K562 (cell line): ENCODE measurements around the gene BCHE. TPM values are rescaled to one million over a fixed set of nuclear protein-coding genes. Genes with fewer than 3 reads are reported as not detected.

Experiments used
- ATAC-seq: fragments of 200-7000 bp; cut with Tn5 transposase; 3 replicates; pipeline ENCODE4 v1.9.1; 2020; ENCODE audit warnings: moderate library complexity
- BruUV-seq: library from RNA; stranded (reverse); fragments of 400-500 nt; replicated peaks from 2 replicates; lab custom pipeline; 2021; lab: Mats Ljungman, UMichigan
- CTCF ChIA-PET: fragments of 300-600 bp; formaldehyde crosslinking; extraction: SDS; loops from one replicate; lab custom pipeline; 2021; ENCODE audit warnings: low intra/inter-chr PET ratio; lab: Yijun Ruan, JAX
- POLR2A ChIA-PET: fragments of 300-600, 350-650 bp; sonication (Branson Sonifier 250); formaldehyde crosslinking; extraction: SDS; loops from one replicate; lab custom pipeline; 2021; ENCODE audit warnings: antibody characterized with exemption, inconsistent platforms; lab: Yijun Ruan, JAX
- DNase-seq, 4 experiments: peaks; one replicate each; pipeline versions ENCODE4 v3.0.0 to v3.0.0-alpha.2; 2011 to 2018; ENCODE audit warnings: low spot score in 3 of 4, mixed read lengths in 3 of 4; ENCODE audit errors: extremely low read depth in 1 of 4
- FAIRE-seq: peaks from 2 replicates; lab custom pipeline; 2011; peaks lifted over from hg19 to GRCh38; lab: Jason Lieb, UNC
- H2AFZ ChIP-seq: 2 replicates; pipeline ENCODE4 v1.6.0; 2011; ENCODE audit warnings: low read depth, low read length, control low read depth, inconsistent platforms
- H3K27ac ChIP-seq: fragments of 200-600 bp; 3 replicates; pipeline ENCODE4 v1.8.0; 2011; ENCODE audit warnings: low read depth, mild to moderate bottlenecking, control low read depth, inconsistent platforms, low read length, moderate library complexity, mixed read lengths; ENCODE audit errors: extremely low read depth
- H3K27me3 ChIP-seq, 2 experiments: fragments of 300-600 bp in 1 of 2; 2 replicates in 1 of 2; 3 replicates in 1 of 2; pipeline versions ENCODE4 v1.6.0 to v1.8.0; 2011; ENCODE audit warnings: inconsistent platforms in 2 of 2, low read length in 2 of 2, mild to moderate bottlenecking in 1 of 2, mixed read lengths in 1 of 2, moderate library complexity in 1 of 2; ENCODE audit not compliant: control insufficient read depth in 2 of 2, insufficient read depth in 2 of 2
- H3K36me3 ChIP-seq: fragments of 300-600 bp; 3 replicates; pipeline ENCODE4 v1.8.0; 2011; ENCODE audit warnings: mild to moderate bottlenecking, low read length, inconsistent platforms; ENCODE audit not compliant: control insufficient read depth, insufficient read depth
- H3K4me1 ChIP-seq, 2 experiments: fragments of 200-600 bp in 1 of 2; replicated peaks in 1 of 2; 2 replicates in 1 of 2; 3 replicates in 1 of 2; pipeline versions ENCODE4 v1.5.1 to v1.8.0; 2011; ENCODE audit warnings: inconsistent platforms in 2 of 2, low read length in 2 of 2, mild to moderate bottlenecking in 1 of 2, mixed read lengths in 1 of 2, moderate library complexity in 1 of 2; ENCODE audit not compliant: control insufficient read depth in 2 of 2, insufficient read depth in 2 of 2
- H3K4me2 ChIP-seq: 2 replicates; pipeline ENCODE4 v1.6.1; 2011; ENCODE audit warnings: low read length, control low read depth, inconsistent platforms, mixed read lengths; ENCODE audit not compliant: insufficient read depth
- H3K4me3 ChIP-seq: fragments of 200-600 bp; sonication (generic), shearing (Covaris generic); 2 replicates; pipeline ENCODE4 v1.5.1; 2016; ENCODE audit warnings: control low read depth, inconsistent platforms
- H3K79me2 ChIP-seq: fragments of 200-600 bp; 3 replicates; pipeline ENCODE4 v1.8.0; 2011; ENCODE audit warnings: low read length, inconsistent platforms; ENCODE audit not compliant: control insufficient read depth, insufficient read depth
- H3K9ac ChIP-seq, 2 experiments: 2 replicates each; pipeline versions ENCODE4 v1.6.0 to v1.6.1; 2011; ENCODE audit warnings: low read depth in 2 of 2, low read length in 2 of 2, control low read depth in 1 of 2, inconsistent platforms in 1 of 2, mild to moderate bottlenecking in 1 of 2, mixed read lengths in 1 of 2; ENCODE audit not compliant: insufficient read depth in 1 of 2
- H3K9me1 ChIP-seq: one replicate; pipeline ENCODE4 v1.6.0; 2011; ENCODE audit warnings: inconsistent platforms, mild to moderate bottlenecking, low read length, moderate library complexity; ENCODE audit not compliant: control insufficient read depth, insufficient read depth
- H3K9me3 ChIP-seq: replicated peaks from 2 replicates; pipeline ENCODE4 v1.5.1; 2011; ENCODE audit warnings: low read depth, low read length, inconsistent platforms; ENCODE audit not compliant: control insufficient read depth, insufficient read depth
- H4K20me1 ChIP-seq: replicated peaks from 2 replicates; pipeline ENCODE4 v1.6.1; 2011; ENCODE audit warnings: low read length, inconsistent platforms, mixed read lengths; ENCODE audit not compliant: control insufficient read depth, insufficient read depth
- POLR3G ChIP-seq: IDR thresholded peaks from 2 replicates; pipeline ENCODE4 v1.6.1; 2011; ENCODE audit not compliant: insufficient read length, insufficient replicate concordance; ENCODE audit errors: extremely low read depth
- SP1 ChIP-seq: sonication (generic); formaldehyde crosslinking; IDR thresholded peaks from 2 replicates; pipeline ENCODE4 v1.8.1; 2022; ENCODE audit warnings: mild to moderate bottlenecking, missing genetic modification reagents
- ZNF224 ChIP-seq: sonication (generic); formaldehyde crosslinking; IDR thresholded peaks from 2 replicates; pipeline ENCODE4 v1.8.0; 2022; ENCODE audit warnings: mild to moderate bottlenecking, missing genetic modification reagents
- ZNF551 ChIP-seq: fragments of 250-450 bp; sonication (Bioruptor Pico); IDR thresholded peaks from 2 replicates; pipeline ENCODE4 v1.5.0; 2021; ENCODE audit warnings: mild to moderate bottlenecking, moderate library complexity
- WGBS: fragments of 100-300 bp; shearing (Covaris generic); methylation state at CpG from one replicate; pipeline ENCODE4 v1.1.6; 2016; ENCODE audit warnings: low coverage, mixed read lengths; ENCODE audit not compliant: insufficient coverage; ENCODE audit errors: missing lambda C conversion rate; 5-methylcytosine and 5-hydroxymethylcytosine counted together
- in situ Hi-C: fragments of 300-500 bp; cut with MboI; formaldehyde crosslinking; loops from 4 replicates; pipeline ENCODE4 v1.15.0; 2018; ENCODE audit warnings: inconsistent platforms, mixed read lengths
- intact Hi-C: fragments of 100-400 bp; cut with micrococcal nuclease; formaldehyde crosslinking; loops from 2 replicates; pipeline ENCODE4 v1.14.2; 2022
- polyA plus RNA-seq, 8 experiments: library from polyadenylated mRNA; depleted of rRNA in 4 of 8; stranded (reverse) in 5 of 8; unstranded in 3 of 8; fragments of >200 nt; fragmentation: Nextera tagmentation in 2 of 8; fragmentation: Illumina TruSeq in 1 of 8; extraction: Ambion mirVana in 2 of 8; extraction: Trizol in 1 of 8; gene quantifications; 2 replicates each; pipeline versions ENCODE4 v1.2.1 to v1.2.3, GENCODE V29; 2011 to 2014; ENCODE audit warnings: inconsistent platforms in 1 of 8, missing spikeins in 1 of 8
- total RNA-seq, 7 experiments: library from RNA; depleted of rRNA in 6 of 7; stranded (reverse); fragments of >200 nt in 6 of 7; fragmentation: Illumina TruSeq in 2 of 7; extraction: Trizol in 2 of 7; gene quantifications; 2 replicates each; pipeline versions ENCODE4 v1.2.1 to v1.2.3, GENCODE V29; 2011 to 2021; ENCODE audit warnings: low replicate concordance in 1 of 7
- TF ChIP-seq, protein P1 (sequence below): fragments of 200-800 bp; sonication (Bioruptor generic); IDR thresholded peaks from 2 replicates; pipeline ENCODE4 v1.6.1; 2017; ENCODE audit warnings: missing genetic modification characterization, missing compliant biosample characterization
- TF ChIP-seq, protein P2 (sequence below): fragments of 200-600 bp; sonication (generic); IDR thresholded peaks from one replicate; pipeline ENCODE4 v1.6.1; 2012; ENCODE audit warnings: mild to moderate bottlenecking, low read depth, low read length, inconsistent platforms
- TF ChIP-seq, protein P3 (sequence below): fragments of 250-450 bp; sonication (Bioruptor Pico); IDR thresholded peaks from 2 replicates; pipeline ENCODE4 v1.5.0; 2021; ENCODE audit warnings: mild to moderate bottlenecking, borderline replicate concordance

BCHE gene
- total and polyA plus RNA-seq, 9 of the 15 experiments (the other 6 are each of a cell fraction or from before 2014, with no cell fraction given): 0.09 to 0.24 (median 0.12) TPM; not detected in 2

DNA sequence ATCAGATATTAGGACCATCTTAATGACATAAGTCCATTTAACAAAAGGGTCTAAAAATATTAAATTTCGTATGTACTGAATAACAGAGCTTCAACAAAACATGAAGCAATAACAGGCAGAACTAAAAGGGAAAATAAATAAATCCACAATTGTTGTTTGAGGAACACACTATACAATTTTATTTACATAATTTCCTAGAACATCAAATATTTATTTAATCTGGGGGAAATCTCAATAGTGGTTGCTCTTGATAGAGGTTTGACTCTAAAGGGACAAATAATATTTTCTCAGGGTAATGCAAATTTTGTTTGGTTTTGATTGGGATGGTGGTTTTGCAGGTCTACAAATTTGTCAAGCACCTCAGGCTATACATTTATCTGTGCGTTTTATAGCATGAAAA lies 90.3 kb downstream of the BCHE start:
- Histone ChIP-seq H3K27me3 (no peaks in the 10 kb centered on the region), H3K79me2 (no peaks in the 10 kb centered on the region), H3K9me1 (no peaks in the 10 kb centered on the region), H4K20me1 (no peaks in the 10 kb centered on the region), H3K9ac (no peak overlapping the region), H3K27ac (no peak overlapping the region), H3K36me3 (no peaks in the 10 kb centered on the region), H2AFZ (no peak overlapping the region), H3K4me1 (no peaks in the 10 kb centered on the region), H3K9me3 (no peaks in the 10 kb centered on the region), H3K4me2 (no peak overlapping the region), H3K4me3 (no peak overlapping the region)
- DNase-seq: no peak
- no peak for FAIRE-seq
- BruUV-seq: no TSS peak
- POLR2A ChIA-PET: no interaction called here
- in situ Hi-C loops: no loop called here
- ATAC-seq: no peak
- 0% methylated on average over 2 of the region's 2 CpGs for WGBS
- intact Hi-C loops: no loop called here
- CTCF ChIA-PET: interaction anchor here (0.7 kb wide), 1 partner anchor 432 kb away, joined by 3 read pairs; no protein-coding TSS in a partner anchor
- TF ChIP-seq ZNF224 (CRISPR knock-in tag): no peak
- no peak for TF ChIP-seq ZNF551 (CRISPR knock-in tag)
- TF ChIP-seq, protein P1, sequence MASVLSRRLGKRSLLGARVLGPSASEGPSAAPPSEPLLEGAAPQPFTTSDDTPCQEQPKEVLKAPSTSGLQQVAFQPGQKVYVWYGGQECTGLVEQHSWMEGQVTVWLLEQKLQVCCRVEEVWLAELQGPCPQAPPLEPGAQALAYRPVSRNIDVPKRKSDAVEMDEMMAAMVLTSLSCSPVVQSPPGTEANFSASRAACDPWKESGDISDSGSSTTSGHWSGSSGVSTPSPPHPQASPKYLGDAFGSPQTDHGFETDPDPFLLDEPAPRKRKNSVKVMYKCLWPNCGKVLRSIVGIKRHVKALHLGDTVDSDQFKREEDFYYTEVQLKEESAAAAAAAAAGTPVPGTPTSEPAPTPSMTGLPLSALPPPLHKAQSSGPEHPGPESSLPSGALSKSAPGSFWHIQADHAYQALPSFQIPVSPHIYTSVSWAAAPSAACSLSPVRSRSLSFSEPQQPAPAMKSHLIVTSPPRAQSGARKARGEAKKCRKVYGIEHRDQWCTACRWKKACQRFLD (CRISPR knock-in tag): no peak
- TF ChIP-seq, protein P2, sequence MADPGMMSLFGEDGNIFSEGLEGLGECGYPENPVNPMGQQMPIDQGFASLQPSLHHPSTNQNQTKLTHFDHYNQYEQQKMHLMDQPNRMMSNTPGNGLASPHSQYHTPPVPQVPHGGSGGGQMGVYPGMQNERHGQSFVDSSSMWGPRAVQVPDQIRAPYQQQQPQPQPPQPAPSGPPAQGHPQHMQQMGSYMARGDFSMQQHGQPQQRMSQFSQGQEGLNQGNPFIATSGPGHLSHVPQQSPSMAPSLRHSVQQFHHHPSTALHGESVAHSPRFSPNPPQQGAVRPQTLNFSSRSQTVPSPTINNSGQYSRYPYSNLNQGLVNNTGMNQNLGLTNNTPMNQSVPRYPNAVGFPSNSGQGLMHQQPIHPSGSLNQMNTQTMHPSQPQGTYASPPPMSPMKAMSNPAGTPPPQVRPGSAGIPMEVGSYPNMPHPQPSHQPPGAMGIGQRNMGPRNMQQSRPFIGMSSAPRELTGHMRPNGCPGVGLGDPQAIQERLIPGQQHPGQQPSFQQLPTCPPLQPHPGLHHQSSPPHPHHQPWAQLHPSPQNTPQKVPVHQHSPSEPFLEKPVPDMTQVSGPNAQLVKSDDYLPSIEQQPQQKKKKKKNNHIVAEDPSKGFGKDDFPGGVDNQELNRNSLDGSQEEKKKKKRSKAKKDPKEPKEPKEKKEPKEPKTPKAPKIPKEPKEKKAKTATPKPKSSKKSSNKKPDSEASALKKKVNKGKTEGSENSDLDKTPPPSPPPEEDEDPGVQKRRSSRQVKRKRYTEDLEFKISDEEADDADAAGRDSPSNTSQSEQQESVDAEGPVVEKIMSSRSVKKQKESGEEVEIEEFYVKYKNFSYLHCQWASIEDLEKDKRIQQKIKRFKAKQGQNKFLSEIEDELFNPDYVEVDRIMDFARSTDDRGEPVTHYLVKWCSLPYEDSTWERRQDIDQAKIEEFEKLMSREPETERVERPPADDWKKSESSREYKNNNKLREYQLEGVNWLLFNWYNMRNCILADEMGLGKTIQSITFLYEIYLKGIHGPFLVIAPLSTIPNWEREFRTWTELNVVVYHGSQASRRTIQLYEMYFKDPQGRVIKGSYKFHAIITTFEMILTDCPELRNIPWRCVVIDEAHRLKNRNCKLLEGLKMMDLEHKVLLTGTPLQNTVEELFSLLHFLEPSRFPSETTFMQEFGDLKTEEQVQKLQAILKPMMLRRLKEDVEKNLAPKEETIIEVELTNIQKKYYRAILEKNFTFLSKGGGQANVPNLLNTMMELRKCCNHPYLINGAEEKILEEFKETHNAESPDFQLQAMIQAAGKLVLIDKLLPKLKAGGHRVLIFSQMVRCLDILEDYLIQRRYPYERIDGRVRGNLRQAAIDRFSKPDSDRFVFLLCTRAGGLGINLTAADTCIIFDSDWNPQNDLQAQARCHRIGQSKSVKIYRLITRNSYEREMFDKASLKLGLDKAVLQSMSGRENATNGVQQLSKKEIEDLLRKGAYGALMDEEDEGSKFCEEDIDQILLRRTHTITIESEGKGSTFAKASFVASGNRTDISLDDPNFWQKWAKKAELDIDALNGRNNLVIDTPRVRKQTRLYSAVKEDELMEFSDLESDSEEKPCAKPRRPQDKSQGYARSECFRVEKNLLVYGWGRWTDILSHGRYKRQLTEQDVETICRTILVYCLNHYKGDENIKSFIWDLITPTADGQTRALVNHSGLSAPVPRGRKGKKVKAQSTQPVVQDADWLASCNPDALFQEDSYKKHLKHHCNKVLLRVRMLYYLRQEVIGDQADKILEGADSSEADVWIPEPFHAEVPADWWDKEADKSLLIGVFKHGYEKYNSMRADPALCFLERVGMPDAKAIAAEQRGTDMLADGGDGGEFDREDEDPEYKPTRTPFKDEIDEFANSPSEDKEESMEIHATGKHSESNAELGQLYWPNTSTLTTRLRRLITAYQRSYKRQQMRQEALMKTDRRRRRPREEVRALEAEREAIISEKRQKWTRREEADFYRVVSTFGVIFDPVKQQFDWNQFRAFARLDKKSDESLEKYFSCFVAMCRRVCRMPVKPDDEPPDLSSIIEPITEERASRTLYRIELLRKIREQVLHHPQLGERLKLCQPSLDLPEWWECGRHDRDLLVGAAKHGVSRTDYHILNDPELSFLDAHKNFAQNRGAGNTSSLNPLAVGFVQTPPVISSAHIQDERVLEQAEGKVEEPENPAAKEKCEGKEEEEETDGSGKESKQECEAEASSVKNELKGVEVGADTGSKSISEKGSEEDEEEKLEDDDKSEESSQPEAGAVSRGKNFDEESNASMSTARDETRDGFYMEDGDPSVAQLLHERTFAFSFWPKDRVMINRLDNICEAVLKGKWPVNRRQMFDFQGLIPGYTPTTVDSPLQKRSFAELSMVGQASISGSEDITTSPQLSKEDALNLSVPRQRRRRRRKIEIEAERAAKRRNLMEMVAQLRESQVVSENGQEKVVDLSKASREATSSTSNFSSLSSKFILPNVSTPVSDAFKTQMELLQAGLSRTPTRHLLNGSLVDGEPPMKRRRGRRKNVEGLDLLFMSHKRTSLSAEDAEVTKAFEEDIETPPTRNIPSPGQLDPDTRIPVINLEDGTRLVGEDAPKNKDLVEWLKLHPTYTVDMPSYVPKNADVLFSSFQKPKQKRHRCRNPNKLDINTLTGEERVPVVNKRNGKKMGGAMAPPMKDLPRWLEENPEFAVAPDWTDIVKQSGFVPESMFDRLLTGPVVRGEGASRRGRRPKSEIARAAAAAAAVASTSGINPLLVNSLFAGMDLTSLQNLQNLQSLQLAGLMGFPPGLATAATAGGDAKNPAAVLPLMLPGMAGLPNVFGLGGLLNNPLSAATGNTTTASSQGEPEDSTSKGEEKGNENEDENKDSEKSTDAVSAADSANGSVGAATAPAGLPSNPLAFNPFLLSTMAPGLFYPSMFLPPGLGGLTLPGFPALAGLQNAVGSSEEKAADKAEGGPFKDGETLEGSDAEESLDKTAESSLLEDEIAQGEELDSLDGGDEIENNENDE: no peak
- no peak for TF ChIP-seq POLR3G
- no peak for TF ChIP-seq SP1
- TF ChIP-seq, protein P3, sequence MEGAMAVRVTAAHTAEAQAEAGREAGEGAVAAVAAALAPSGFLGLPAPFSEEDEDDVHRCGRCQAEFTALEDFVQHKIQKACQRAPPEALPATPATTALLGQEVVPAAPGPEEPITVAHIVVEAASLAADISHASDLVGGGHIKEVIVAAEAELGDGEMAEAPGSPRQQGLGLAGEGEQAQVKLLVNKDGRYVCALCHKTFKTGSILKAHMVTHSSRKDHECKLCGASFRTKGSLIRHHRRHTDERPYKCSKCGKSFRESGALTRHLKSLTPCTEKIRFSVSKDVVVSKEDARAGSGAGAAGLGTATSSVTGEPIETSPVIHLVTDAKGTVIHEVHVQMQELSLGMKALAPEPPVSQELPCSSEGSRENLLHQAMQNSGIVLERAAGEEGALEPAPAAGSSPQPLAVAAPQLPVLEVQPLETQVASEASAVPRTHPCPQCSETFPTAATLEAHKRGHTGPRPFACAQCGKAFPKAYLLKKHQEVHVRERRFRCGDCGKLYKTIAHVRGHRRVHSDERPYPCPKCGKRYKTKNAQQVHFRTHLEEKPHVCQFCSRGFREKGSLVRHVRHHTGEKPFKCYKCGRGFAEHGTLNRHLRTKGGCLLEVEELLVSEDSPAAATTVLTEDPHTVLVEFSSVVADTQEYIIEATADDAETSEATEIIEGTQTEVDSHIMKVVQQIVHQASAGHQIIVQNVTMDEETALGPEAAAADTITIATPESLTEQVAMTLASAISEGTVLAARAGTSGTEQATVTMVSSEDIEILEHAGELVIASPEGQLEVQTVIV (CRISPR knock-in tag): no peak
